Endothelial cell of umbilical vein (primary cell): ENCODE measurements around the gene HCFC1R1. TPM values are rescaled to one million over a fixed set of nuclear protein-coding genes. Genes with fewer than 3 reads are reported as not detected.

Experiments
- BruUV-seq: library from RNA; stranded (reverse); fragments of 400-500 nt; replicated peaks from 2 replicates; lab custom pipeline; 2021; lab: Mats Ljungman, UMichigan
- CTCF ChIA-PET: fragments of 300-600, 350-600 bp; sonication (Branson Sonifier 250); formaldehyde crosslinking; loops from one replicate; lab custom pipeline; 2021; ENCODE audit warnings: antibody characterized with exemption, inconsistent platforms; lab: Charles Lee
- POLR2A ChIA-PET: fragments of 300-600, 350-600 bp; sonication (Branson Sonifier 250); formaldehyde crosslinking; loops from one replicate; lab custom pipeline; 2021; ENCODE audit warnings: antibody characterized with exemption, inconsistent platforms; lab: Charles Lee
- DNase-seq: peaks from one replicate; pipeline ENCODE4 v3.0.0-alpha.2; 2011; ENCODE audit warnings: low read depth, low spot score
- FAIRE-seq: peaks from 2 replicates; lab custom pipeline; 2011; peaks lifted over from hg19 to GRCh38; lab: Jason Lieb, UNC
- H2AFZ ChIP-seq: 2 replicates; pipeline ENCODE4 v1.6.0; 2012; ENCODE audit warnings: low read depth, low read length, control low read depth, inconsistent platforms
- H3K27ac ChIP-seq: 2 replicates; pipeline ENCODE4 v1.5.1; 2011; ENCODE audit warnings: low read depth, mild to moderate bottlenecking, control low read depth, low read length, moderate library complexity; ENCODE audit not compliant: insufficient read depth
- H3K27me3 ChIP-seq, 2 experiments: 2 replicates each; pipeline versions ENCODE4 v1.6.0 to v1.6.1; 2011; ENCODE audit warnings: low read length in 2 of 2, mixed read lengths in 1 of 2; ENCODE audit not compliant: control insufficient read depth in 2 of 2, insufficient read depth in 2 of 2
- H3K36me3 ChIP-seq, 2 experiments: 2 replicates in 1 of 2; 3 replicates in 1 of 2; pipeline ENCODE4 v1.5.1; 2011; ENCODE audit warnings: low read length in 2 of 2, mild to moderate bottlenecking in 1 of 2, moderate library complexity in 1 of 2; ENCODE audit not compliant: control insufficient read depth in 2 of 2, insufficient read depth in 2 of 2; ENCODE audit errors: extremely low read depth in 1 of 2
- H3K4me1 ChIP-seq: 3 replicates; pipeline ENCODE4 v1.5.1; 2011; ENCODE audit warnings: mild to moderate bottlenecking, low read length; ENCODE audit not compliant: control insufficient read depth, insufficient read depth; ENCODE audit errors: extremely low read depth
- H3K4me2 ChIP-seq: 2 replicates; pipeline ENCODE4 v1.6.1; 2011; ENCODE audit warnings: low read length, control low read depth, mixed read lengths; ENCODE audit not compliant: insufficient read depth
- H3K4me3 ChIP-seq, 3 experiments: fragments of 200-600 bp in 1 of 3; sonication (generic), shearing (Covaris generic) in 1 of 3; replicated peaks in 1 of 3; 2 replicates each; pipeline ENCODE4 v1.5.1; 2011 to 2016; ENCODE audit warnings: control low read depth in 3 of 3, low read length in 3 of 3, mild to moderate bottlenecking in 2 of 3, inconsistent platforms in 1 of 3, low read depth in 1 of 3, moderate library complexity in 1 of 3; ENCODE audit not compliant: insufficient read depth in 1 of 3
- H3K79me2 ChIP-seq: 2 replicates; pipeline ENCODE4 v1.6.0; 2012; ENCODE audit warnings: low read length, inconsistent platforms; ENCODE audit not compliant: control insufficient read depth, insufficient read depth
- H3K9ac ChIP-seq: replicated peaks from 2 replicates; pipeline ENCODE3; 2011; ENCODE audit warnings: low read length, control low read depth; ENCODE audit not compliant: insufficient read depth; ENCODE audit errors: extremely low read depth
- H3K9me1 ChIP-seq: replicated peaks from 3 replicates; pipeline ENCODE4 v1.6.0; 2011; ENCODE audit warnings: mild to moderate bottlenecking, low read length; ENCODE audit not compliant: control insufficient read depth, insufficient read depth; ENCODE audit errors: extremely low read depth
- H3K9me3 ChIP-seq: replicated peaks from 2 replicates; pipeline ENCODE4 v1.5.1; 2012; ENCODE audit warnings: low read length, inconsistent platforms; ENCODE audit not compliant: control insufficient read depth, insufficient read depth
- H4K20me1 ChIP-seq: replicated peaks from 2 replicates; pipeline ENCODE3; 2011; ENCODE audit warnings: mild to moderate bottlenecking, low read length; ENCODE audit not compliant: control insufficient read depth, insufficient read depth; ENCODE audit errors: extremely low read depth
- EZH2 ChIP-seq: IDR thresholded peaks from 2 replicates; pipeline ENCODE4 v1.6.1; 2012; ENCODE audit warnings: borderline replicate concordance, low read depth, mild to moderate bottlenecking, moderate library complexity, low read length, inconsistent platforms; ENCODE audit not compliant: severe bottlenecking
- FOS ChIP-seq: IDR thresholded peaks from 2 replicates; pipeline ENCODE4 v1.6.1; 2011; ENCODE audit warnings: mild to moderate bottlenecking, low read length, moderate library complexity, borderline replicate concordance; ENCODE audit not compliant: insufficient read depth
- GATA2 ChIP-seq: IDR thresholded peaks from 2 replicates; pipeline ENCODE4 v1.7.0; 2011; ENCODE audit warnings: low read depth, mild to moderate bottlenecking, moderate library complexity, mixed read lengths, low read length; ENCODE audit not compliant: insufficient read length, insufficient read depth
- JUN ChIP-seq: IDR thresholded peaks from 2 replicates; pipeline ENCODE4 v1.6.1; 2011; ENCODE audit warnings: borderline replicate concordance, low read depth; ENCODE audit not compliant: insufficient read length, insufficient read depth
- MYC ChIP-seq: IDR thresholded peaks from one replicate; pipeline ENCODE4 v1.6.1; 2011; ENCODE audit warnings: mild to moderate bottlenecking, low read depth, low read length
- POLR2A ChIP-seq: IDR thresholded peaks from 2 replicates; pipeline ENCODE4 v1.6.1; 2012; ENCODE audit warnings: low read depth, mild to moderate bottlenecking, control low read depth, low read length
- POLR2AphosphoS5 ChIP-seq: IDR thresholded peaks from 2 replicates; pipeline ENCODE4 v1.6.1; 2012; ENCODE audit warnings: low read depth, mild to moderate bottlenecking, control low read depth, low read length, moderate library complexity; ENCODE audit not compliant: insufficient read depth
- dilution Hi-C: fragments of 300-500 bp; cut with MboI; formaldehyde crosslinking; loops from one replicate; pipeline ENCODE4 v1.15.0; 2019; ENCODE audit warnings: low sequenced_read_pairs; ENCODE audit not compliant: extremely low pct_ligation_motif_present
- intact Hi-C: fragments of 100-400 bp; cut with micrococcal nuclease; formaldehyde crosslinking; loops from one replicate; pipeline ENCODE4 v1.10.0; 2022
- polyA plus RNA-seq, 4 experiments: library from polyadenylated mRNA; depleted of rRNA in 3 of 4; stranded (reverse) in 3 of 4; unstranded in 1 of 4; fragments of >200 nt; gene quantifications; 2 replicates each; pipeline versions ENCODE4 v1.2.1 to v1.2.3, GENCODE V29; 2011 to 2012; ENCODE audit warnings: missing spikeins in 1 of 4
- total RNA-seq: library from RNA; stranded (reverse); gene quantifications from 2 replicates; pipeline ENCODE4 v1.2.3, GENCODE V29; 2021
- TF ChIP-seq, protein P1 (sequence below): IDR thresholded peaks from 2 replicates; pipeline ENCODE4 v1.6.1; 2011; ENCODE audit not compliant: insufficient read depth, insufficient read length
- TF ChIP-seq, protein P2 (sequence below), 2 donors: IDR thresholded peaks; 1 replicate in 1 of 2; 2 replicates in 1 of 2; pipeline ENCODE4 v1.5.1; 2011; ENCODE audit warnings: low read length in 2 of 2, mild to moderate bottlenecking in 2 of 2, moderate library complexity in 2 of 2, control low read depth in 1 of 2, inconsistent platforms in 1 of 2, low read depth in 1 of 2; ENCODE audit not compliant: insufficient read depth in 1 of 2; ENCODE audit errors: extremely low read depth in 1 of 2

Gene HCFC1R1
- total and polyA plus RNA-seq, 2 donors (not counting 3 experiments of a cell fraction or from before 2014, with no cell fraction given) = 28.7 to 49.3 TPM

DNA sequence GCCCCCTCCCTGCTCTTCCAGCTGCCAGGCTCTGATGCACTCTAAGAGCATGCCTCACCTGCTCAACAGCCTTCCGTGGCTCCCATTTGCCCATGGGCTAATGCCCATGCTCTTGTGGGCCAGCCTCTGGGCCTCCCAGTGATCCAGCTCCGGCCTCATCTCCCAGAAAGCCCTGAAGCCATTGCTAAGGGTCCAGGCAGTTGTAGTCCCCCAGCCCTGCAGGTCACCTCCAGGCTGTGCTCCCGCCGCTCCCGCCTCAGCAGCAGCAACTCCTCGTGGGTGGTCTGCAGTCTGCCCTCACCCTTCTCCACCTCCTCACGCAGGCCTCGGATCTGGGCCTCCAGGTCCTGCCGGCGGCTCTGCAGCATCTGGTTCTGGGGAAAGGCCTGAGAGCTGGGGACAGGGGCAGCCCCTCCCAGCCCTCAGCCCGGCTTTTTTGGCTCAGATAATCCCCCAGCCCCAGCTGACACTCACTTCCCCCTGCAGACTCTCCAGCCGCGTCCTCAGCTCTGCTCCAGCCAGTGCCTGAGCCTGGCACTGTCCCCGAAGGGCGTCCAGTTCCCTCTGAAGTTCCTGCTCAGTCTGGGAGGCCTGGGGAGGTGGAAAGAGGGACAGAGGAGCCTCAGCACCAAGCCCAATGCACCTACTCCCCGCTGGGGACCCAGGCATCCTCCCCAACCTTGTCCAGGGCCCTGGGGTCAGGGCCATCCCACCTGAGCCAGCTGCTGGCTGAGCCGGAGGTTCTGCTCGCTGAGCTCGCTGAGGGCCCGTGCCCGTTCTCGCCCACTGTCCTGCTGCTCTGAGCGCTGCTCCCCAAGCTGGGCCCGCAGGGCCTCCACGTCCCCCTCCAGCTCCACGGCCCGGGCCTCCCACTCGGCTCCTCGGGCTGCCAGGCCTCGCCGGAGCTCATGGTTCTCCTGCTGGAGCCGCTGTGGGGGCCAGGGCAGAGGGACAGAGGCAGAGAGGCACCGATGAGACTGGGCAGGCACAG is 6.8 kb upstream of the HCFC1R1 start:
- TF ChIP-seq EZH2 = no peak
- TF ChIP-seq JUN = no peak
- no peak for TF ChIP-seq FOS
- TF ChIP-seq GATA2 = no peak
- TF ChIP-seq POLR2A = no peak
- TF ChIP-seq POLR2AphosphoS5 = no peak
- TF ChIP-seq, protein P1, sequence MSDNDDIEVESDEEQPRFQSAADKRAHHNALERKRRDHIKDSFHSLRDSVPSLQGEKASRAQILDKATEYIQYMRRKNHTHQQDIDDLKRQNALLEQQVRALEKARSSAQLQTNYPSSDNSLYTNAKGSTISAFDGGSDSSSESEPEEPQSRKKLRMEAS = no peak
- TF ChIP-seq, protein P2, sequence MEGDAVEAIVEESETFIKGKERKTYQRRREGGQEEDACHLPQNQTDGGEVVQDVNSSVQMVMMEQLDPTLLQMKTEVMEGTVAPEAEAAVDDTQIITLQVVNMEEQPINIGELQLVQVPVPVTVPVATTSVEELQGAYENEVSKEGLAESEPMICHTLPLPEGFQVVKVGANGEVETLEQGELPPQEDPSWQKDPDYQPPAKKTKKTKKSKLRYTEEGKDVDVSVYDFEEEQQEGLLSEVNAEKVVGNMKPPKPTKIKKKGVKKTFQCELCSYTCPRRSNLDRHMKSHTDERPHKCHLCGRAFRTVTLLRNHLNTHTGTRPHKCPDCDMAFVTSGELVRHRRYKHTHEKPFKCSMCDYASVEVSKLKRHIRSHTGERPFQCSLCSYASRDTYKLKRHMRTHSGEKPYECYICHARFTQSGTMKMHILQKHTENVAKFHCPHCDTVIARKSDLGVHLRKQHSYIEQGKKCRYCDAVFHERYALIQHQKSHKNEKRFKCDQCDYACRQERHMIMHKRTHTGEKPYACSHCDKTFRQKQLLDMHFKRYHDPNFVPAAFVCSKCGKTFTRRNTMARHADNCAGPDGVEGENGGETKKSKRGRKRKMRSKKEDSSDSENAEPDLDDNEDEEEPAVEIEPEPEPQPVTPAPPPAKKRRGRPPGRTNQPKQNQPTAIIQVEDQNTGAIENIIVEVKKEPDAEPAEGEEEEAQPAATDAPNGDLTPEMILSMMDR (IDR thresholded peaks at IDR 0.05; ENCODE audit: extremely low read depth in 1 of 2, insufficient read depth in 1 of 2, low read depth in 1 of 2, low read length in 2 of 2) = no peak
- no peak for TF ChIP-seq MYC
- Histone ChIP-seq H3K9me1 (no peaks in the 10 kb centered on the region), H3K9ac (no peak overlapping the region), H3K9me3 (no peaks in the 10 kb centered on the region), H3K36me3 (peaks cover 0 to 9% of the 10 kb centered on the region in 2 experiments), H2AFZ (no peak overlapping the region), H4K20me1 (no peaks in the 10 kb centered on the region), H3K4me3 (no peak overlapping the region), H3K4me2 (no peak overlapping the region), H3K4me1 (no peaks in the 10 kb centered on the region), H3K27ac (no peak overlapping the region), H3K27me3 (peaks cover 39 to 45% of the 10 kb centered on the region in 2 experiments), H3K79me2 (no peaks in the 10 kb centered on the region)
- intact Hi-C loops = loop anchor here (2.0 kb wide), 1 partner anchor 28 kb away; no protein-coding TSS in a partner anchor
- CTCF ChIA-PET = interaction anchor here (1.4 to 8.8 kb wide), 16 partner anchors 9 to 141 kb away, joined by 4 to 200 read pairs (median 12); partner anchors contain the start of genes HCFC1R1, MMP25, THOC6 and TNFRSF12A
- BruUV-seq = no TSS peak
- FAIRE-seq (no peak), DNase-seq (no peak)
- dilution Hi-C loops = no loop called here
- POLR2A ChIA-PET = no interaction called here
